ENCODE results near the gene NCOR2. TPM values are rescaled to one million over a fixed set of nuclear protein-coding genes. Genes with fewer than 3 reads are reported as not detected.

Gene NCOR2
- total RNA-seq, 4 donors from 2014 or later = 111 to 264 (median 187) TPM

DNA sequence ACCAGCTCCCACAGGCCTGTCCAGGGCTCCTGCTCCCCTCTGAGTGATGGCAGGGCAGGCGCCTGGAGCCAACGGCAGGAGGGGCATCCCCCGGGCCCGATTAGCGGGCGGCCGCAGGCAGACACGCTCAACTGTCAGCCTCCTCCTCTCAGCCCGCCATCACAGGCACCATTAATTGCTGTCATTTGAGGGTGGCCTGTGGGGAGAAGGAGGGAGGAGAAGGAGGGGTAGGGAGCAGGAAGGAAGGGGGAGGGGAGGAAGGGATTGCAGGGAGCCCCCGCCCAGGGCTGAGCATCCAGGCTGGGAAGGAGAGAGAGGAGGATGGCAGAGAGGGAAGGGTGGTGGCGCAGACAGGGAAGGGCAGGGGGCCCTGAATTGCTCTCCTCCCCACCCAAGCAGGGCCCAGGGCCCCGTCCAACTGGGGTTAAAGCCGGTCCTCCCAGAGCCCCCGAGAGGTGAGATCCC is 36.1 kb downstream of the NCOR2 start:
- no peak for DNase-seq (ENCODE audit: low spot score in 2 of 2)

DNA sequence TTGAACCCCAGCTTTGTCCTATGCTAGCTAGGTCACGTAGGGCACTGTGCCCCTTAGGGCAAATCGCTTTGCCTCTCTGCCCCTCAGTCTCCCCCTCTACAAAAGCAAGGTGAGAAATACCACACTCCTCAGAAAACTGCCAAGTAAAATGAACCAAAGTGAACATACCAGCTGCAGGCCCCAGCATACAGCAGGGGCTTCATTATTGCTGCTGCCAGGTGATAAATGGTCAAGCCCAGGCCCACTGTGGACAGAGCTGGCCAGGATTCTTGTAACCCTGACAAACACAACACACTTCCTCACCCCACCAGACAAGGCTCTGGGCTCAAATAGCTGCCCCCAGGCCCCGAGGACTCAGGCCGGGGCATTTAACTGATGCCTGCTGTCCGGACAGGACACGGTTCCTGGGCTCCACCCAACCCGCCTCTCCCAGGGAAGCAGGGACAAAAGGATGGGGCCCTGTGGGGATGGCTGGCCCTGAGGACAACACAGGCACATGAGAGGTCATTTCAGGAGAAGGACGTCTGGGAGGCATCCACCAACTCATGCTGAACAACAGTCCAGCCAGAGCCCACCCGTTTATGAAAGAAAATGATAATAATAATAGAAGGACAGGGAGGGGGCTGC is 36.7 kb downstream of the NCOR2 start:
- H3K36me3 ChIP-seq = no peaks in the 10 kb centered on the region
- H3K27ac ChIP-seq = no peak overlapping the region
- WGBS = 85% methylated on average over 9 of the region's 9 CpGs
- H3K4me1 ChIP-seq = peaks cover 32% of the 10 kb centered on the region
- H3K9me3 ChIP-seq = no peaks in the 10 kb centered on the region
- no peaks in the 10 kb centered on the region for H3K27me3 ChIP-seq
- no peak for DNase-seq (ENCODE audit: low spot score in 2 of 2)
- no peak overlapping the region for H3K4me3 ChIP-seq
- TF ChIP-seq POLR2A (IDR thresholded peaks at IDR 0.05) (no peak), POLR2AphosphoS5 (IDR thresholded peaks at IDR 0.05) (no peak), EP300 (IDR thresholded peaks at IDR 0.05) (no peak)
- TF ChIP-seq, protein P1, sequence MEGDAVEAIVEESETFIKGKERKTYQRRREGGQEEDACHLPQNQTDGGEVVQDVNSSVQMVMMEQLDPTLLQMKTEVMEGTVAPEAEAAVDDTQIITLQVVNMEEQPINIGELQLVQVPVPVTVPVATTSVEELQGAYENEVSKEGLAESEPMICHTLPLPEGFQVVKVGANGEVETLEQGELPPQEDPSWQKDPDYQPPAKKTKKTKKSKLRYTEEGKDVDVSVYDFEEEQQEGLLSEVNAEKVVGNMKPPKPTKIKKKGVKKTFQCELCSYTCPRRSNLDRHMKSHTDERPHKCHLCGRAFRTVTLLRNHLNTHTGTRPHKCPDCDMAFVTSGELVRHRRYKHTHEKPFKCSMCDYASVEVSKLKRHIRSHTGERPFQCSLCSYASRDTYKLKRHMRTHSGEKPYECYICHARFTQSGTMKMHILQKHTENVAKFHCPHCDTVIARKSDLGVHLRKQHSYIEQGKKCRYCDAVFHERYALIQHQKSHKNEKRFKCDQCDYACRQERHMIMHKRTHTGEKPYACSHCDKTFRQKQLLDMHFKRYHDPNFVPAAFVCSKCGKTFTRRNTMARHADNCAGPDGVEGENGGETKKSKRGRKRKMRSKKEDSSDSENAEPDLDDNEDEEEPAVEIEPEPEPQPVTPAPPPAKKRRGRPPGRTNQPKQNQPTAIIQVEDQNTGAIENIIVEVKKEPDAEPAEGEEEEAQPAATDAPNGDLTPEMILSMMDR (IDR thresholded peaks at IDR 0.05) = no peak

More for the DNA sequence above, 36.1 kb downstream of the NCOR2 start:
- Histone ChIP-seq H3K27me3 (no peaks in the 10 kb centered on the region), H3K27ac (no peak overlapping the region), H3K36me3 (no peaks in the 10 kb centered on the region), H3K4me3 (no peak overlapping the region), H3K4me1 (peaks cover 31% of the 10 kb centered on the region), H3K9me3 (no peaks in the 10 kb centered on the region)
- WGBS = 80% methylated on average over 14 of the region's 14 CpGs
- TF ChIP-seq, protein P1 (IDR thresholded peaks at IDR 0.05) = no peak
- TF ChIP-seq POLR2AphosphoS5 (IDR thresholded peaks at IDR 0.05) (no peak), POLR2A (IDR thresholded peaks at IDR 0.05) (no peak), EP300 (IDR thresholded peaks at IDR 0.05) (no peak)

DNA sequence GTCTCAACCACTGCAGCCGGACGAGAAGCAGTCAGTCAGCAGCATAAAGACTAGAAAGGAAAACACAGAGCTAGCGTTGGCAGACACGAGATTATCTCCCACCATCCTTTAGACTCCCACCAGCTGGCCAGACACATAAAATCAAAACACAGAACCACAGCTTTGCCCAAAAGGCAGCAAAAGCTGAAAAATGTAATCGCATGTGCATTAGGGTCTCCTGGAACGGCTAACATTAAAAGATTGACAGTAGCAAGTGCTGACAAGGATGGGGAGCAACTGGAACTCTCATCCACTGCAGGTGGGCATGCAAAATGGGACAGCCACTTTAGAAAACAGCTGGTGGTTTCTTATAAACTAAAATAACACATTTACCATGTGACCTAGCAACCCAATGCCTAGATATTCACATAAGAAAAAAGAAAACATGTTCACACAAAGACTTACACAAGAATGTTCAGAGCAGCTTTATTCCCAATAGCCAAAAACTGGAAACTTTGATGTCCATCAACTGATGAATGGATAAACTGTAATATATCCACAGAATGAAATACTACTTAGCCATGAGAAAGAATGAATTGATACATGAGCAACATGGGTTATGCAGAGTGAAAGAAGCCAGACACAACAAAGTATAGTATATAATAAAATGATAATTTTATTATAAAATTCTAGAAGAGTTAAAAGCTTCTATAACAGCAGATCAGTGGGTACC is 37.7 kb downstream of the NCOR2 start:
- H3K4me1 ChIP-seq = peaks cover 41% of the 10 kb centered on the region
- H3K9me3 ChIP-seq = no peaks in the 10 kb centered on the region
- DNase-seq (ENCODE audit: low spot score in 2 of 2) = no peak
- H3K36me3 ChIP-seq = no peaks in the 10 kb centered on the region
- 94% methylated on average over 6 of the region's 6 CpGs for WGBS
- no peaks in the 10 kb centered on the region for H3K27me3 ChIP-seq
- no peak for TF ChIP-seq POLR2AphosphoS5 (IDR thresholded peaks at IDR 0.05)
- TF ChIP-seq, protein P1 (IDR thresholded peaks at IDR 0.05) = no peak
- TF ChIP-seq POLR2A (IDR thresholded peaks at IDR 0.05) = no peak
- TF ChIP-seq EP300 (IDR thresholded peaks at IDR 0.05) = no peak
- H3K4me3 ChIP-seq = no peak overlapping the region
- no peak overlapping the region for H3K27ac ChIP-seq

DNA sequence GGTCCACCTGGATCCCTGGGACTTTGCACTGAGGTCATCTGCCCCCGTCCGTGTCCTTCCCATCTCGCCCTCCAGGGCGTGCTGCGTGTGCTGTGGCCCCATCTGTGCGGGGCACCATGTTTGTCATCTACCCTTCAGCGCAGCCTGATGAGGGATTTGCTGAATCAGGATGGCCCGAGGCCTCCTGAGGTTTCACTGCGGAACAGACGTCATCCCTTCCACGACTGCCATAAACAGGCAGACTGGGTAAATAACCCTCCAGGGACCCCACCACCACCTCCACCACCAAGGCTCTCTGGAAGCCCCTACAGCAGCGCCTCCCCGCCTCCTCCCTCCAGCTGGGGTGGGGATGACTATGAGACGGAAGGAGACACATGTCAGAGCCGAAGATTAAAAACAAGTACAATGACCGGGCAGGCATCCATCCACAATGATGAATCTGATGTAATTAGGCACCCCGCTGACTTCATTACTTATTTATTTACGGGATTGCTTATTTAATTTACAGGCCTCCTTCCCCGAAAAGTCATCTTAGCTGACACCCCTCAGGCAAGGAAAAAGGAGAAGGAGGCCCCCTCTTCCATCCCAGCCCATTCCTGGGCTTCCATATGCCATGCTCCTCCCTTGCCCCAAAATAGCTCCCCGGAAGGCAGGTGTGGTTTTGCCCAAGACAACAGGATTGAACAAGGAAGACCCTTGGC is 39.4 kb downstream of the NCOR2 start:
- peaks cover 58% of the 10 kb centered on the region for H3K4me1 ChIP-seq
- peak in 1 of 2 donors; percentile 76 for DNase-seq (ENCODE audit: low spot score in 2 of 2)
- H3K27ac ChIP-seq = peak overlapping the region; percentile 61
- H3K9me3 ChIP-seq = no peaks in the 10 kb centered on the region
- WGBS = 47% methylated on average over 12 of the region's 20 CpGs
- no peak overlapping the region for H3K4me3 ChIP-seq
- no peaks in the 10 kb centered on the region for H3K36me3 ChIP-seq
- no peaks in the 10 kb centered on the region for H3K27me3 ChIP-seq
- no peak for TF ChIP-seq POLR2A (IDR thresholded peaks at IDR 0.05)
- no peak for TF ChIP-seq EP300 (IDR thresholded peaks at IDR 0.05)
- no peak for TF ChIP-seq POLR2AphosphoS5 (IDR thresholded peaks at IDR 0.05)
- TF ChIP-seq, protein P1 (IDR thresholded peaks at IDR 0.05) = no peak

All from suprapubic skin (tissue), 4 donors.